ENCODE data around the gene CAMKK2.

DNA sequence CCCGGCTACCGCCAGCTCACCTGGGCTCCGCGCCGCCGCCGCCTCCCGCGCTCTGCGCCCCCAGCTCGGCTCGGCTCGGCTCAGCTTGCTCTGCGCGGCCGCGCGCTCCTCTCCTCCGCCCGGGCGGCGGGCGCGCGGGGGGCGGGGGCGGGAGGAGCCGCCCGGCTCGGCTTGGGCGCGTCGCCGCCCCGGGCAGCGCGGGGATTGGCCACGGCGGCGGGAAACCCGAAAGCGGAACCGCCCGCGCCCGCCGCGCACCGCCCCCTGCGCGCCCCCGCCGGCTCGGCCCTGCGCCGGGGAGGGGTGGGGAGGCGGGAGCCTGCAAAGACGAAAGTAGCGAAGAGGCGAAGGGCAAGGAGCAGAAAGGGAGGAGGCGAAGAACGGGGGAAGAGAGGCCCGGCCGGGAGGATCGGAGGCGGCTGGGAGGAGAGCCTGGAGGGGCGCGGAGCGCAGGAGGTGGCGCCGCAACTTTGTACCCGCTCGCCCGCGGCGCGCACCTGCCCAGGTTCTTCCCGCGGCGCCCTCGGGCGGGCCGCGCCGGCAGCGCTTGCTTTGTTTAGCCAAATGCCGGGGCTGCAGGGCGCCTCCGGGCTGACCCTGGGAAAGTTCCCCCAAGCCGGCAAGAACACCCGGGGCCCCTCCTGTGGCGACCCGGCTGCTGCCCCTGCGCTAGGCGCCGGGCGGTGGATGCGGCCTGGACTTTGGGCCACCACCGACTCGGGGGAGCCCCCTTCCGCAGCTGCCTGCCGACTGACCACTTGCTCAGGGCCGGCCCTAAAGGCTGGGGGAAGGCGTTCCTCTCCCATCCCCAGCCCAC is at the start of gene CAMKK2:
- TF ChIP-seq, protein P1, sequence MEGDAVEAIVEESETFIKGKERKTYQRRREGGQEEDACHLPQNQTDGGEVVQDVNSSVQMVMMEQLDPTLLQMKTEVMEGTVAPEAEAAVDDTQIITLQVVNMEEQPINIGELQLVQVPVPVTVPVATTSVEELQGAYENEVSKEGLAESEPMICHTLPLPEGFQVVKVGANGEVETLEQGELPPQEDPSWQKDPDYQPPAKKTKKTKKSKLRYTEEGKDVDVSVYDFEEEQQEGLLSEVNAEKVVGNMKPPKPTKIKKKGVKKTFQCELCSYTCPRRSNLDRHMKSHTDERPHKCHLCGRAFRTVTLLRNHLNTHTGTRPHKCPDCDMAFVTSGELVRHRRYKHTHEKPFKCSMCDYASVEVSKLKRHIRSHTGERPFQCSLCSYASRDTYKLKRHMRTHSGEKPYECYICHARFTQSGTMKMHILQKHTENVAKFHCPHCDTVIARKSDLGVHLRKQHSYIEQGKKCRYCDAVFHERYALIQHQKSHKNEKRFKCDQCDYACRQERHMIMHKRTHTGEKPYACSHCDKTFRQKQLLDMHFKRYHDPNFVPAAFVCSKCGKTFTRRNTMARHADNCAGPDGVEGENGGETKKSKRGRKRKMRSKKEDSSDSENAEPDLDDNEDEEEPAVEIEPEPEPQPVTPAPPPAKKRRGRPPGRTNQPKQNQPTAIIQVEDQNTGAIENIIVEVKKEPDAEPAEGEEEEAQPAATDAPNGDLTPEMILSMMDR (IDR thresholded peaks at IDR 0.05; ENCODE audit: low read depth, low read length) = peak; percentile 35
- no peak for TF ChIP-seq EZH2phosphoT487 (IDR thresholded peaks at IDR 0.05; ENCODE audit: low read depth)

Data from OCI-LY3 (cell line).